HCT116 (cell line): ENCODE measurements around the gene PYGL.
A peak's percentile ranks its signal among the peaks of the same experiment; 100 is the strongest.

ENCODE experiments used
- CBX3 ChIP-seq: IDR thresholded peaks from 2 replicates; pipeline ENCODE4 v1.6.1; 2012; ENCODE audit warnings: low read depth
- CTCF ChIP-seq, 3 experiments: fragments of 200-600 bp in 1 of 3; sonication (generic) in 1 of 3; IDR thresholded peaks in 2 of 3; conservative IDR thresholded peaks in 1 of 3; 2 replicates each; pipeline ENCODE4 v1.5.1; 2012 to 2017; ENCODE audit warnings: low read depth in 2 of 3, low read length in 2 of 3, antibody characterized with exemption in 1 of 3, borderline replicate concordance in 1 of 3, control low read depth in 1 of 3, mild to moderate bottlenecking in 1 of 3, mixed read lengths in 1 of 3, mixed run types in 1 of 3, moderate library complexity in 1 of 3; ENCODE audit not compliant: insufficient read depth in 1 of 3
- EZH2 ChIP-seq: fragments of 200-600 bp; sonication (generic); IDR thresholded peaks from 2 replicates; pipeline ENCODE4 v1.6.1; 2017; ENCODE audit warnings: antibody characterized with exemption, mixed run types
- JUND ChIP-seq: IDR thresholded peaks from 2 replicates; pipeline ENCODE4 v1.6.1; 2012
- POLR2A ChIP-seq: IDR thresholded peaks from 2 replicates; pipeline ENCODE4 v1.7.0; 2011; ENCODE audit warnings: borderline replicate concordance; ENCODE audit not compliant: insufficient read depth, insufficient read length; ENCODE audit errors: extremely low read depth
- POLR2AphosphoS5 ChIP-seq: IDR thresholded peaks from 2 replicates; pipeline ENCODE4 v1.6.1; 2011; ENCODE audit warnings: mild to moderate bottlenecking, low read depth, low read length, moderate library complexity
- RAD21 ChIP-seq: IDR thresholded peaks from 2 replicates; pipeline ENCODE4 v1.6.1; 2012; ENCODE audit warnings: low read depth, mild to moderate bottlenecking
- ZBTB33 ChIP-seq: IDR thresholded peaks from 2 replicates; pipeline ENCODE4 v1.6.1; 2011; ENCODE audit warnings: mild to moderate bottlenecking, low read length, moderate library complexity; ENCODE audit not compliant: insufficient replicate concordance; ENCODE audit errors: extremely low read depth
- TF ChIP-seq, protein P1 (sequence below): IDR thresholded peaks from 2 replicates; pipeline ENCODE4 v1.6.1; 2012; ENCODE audit warnings: low read depth
- TF ChIP-seq, protein P2 (sequence below): IDR thresholded peaks from 2 replicates; pipeline ENCODE4 v1.6.1; 2012

- TF ChIP-seq, protein P1, sequence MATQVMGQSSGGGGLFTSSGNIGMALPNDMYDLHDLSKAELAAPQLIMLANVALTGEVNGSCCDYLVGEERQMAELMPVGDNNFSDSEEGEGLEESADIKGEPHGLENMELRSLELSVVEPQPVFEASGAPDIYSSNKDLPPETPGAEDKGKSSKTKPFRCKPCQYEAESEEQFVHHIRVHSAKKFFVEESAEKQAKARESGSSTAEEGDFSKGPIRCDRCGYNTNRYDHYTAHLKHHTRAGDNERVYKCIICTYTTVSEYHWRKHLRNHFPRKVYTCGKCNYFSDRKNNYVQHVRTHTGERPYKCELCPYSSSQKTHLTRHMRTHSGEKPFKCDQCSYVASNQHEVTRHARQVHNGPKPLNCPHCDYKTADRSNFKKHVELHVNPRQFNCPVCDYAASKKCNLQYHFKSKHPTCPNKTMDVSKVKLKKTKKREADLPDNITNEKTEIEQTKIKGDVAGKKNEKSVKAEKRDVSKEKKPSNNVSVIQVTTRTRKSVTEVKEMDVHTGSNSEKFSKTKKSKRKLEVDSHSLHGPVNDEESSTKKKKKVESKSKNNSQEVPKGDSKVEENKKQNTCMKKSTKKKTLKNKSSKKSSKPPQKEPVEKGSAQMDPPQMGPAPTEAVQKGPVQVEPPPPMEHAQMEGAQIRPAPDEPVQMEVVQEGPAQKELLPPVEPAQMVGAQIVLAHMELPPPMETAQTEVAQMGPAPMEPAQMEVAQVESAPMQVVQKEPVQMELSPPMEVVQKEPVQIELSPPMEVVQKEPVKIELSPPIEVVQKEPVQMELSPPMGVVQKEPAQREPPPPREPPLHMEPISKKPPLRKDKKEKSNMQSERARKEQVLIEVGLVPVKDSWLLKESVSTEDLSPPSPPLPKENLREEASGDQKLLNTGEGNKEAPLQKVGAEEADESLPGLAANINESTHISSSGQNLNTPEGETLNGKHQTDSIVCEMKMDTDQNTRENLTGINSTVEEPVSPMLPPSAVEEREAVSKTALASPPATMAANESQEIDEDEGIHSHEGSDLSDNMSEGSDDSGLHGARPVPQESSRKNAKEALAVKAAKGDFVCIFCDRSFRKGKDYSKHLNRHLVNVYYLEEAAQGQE = no peak
- TF ChIP-seq POLR2AphosphoS5 (no peak), EZH2 (no peak), POLR2A (no peak), CTCF (IDR thresholded peaks at IDR 0.05 in 2 of 3, conservative IDR thresholded peaks at IDR 0.05 in 1 of 3; ENCODE audit: borderline replicate concordance in 1 of 3, insufficient read depth in 1 of 3, low read depth in 2 of 3, low read length in 2 of 3) (no peak), RAD21 (no peak), JUND (no peak), ZBTB33 (no peak), CBX3 (0 out of 2 replicates have a peak, but pooled peaks have one; percentile 14)
- TF ChIP-seq, protein P2, sequence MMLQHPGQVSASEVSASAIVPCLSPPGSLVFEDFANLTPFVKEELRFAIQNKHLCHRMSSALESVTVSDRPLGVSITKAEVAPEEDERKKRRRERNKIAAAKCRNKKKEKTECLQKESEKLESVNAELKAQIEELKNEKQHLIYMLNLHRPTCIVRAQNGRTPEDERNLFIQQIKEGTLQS = no peak
Observed at GRCh38 chr14:50944647-50945413, 547 bp upstream of the PYGL start.
